ENCODE data around the gene GPHN.

GRCh38 chr14:66696326-66696725 is 188.4 kb downstream of the GPHN start:
- TF ChIP-seq POLR2A (IDR thresholded peaks at IDR 0.05; ENCODE audit: low read depth, low read length) (no peak), POLR2AphosphoS5 (IDR thresholded peaks at IDR 0.05; ENCODE audit: low read depth, low read length) (no peak), TAF1 (IDR thresholded peaks at IDR 0.05; ENCODE audit: borderline replicate concordance, low read depth, low read length) (no peak)
